Stimulated activated naive CD4-positive, alpha-beta T cell treated with Interleukin-2 at 50 U/mL for 16 hours (primary cell): ENCODE measurements around the gene CCNQ.

ENCODE experiments used
- DNase-seq: peaks from one replicate; lab custom pipeline; 2025; lab: John Stamatoyannopoulos, UW

The CCNQ gene

GRCh38 chrX:153598541-153599191 is at the start of gene CCNQ:
Gene CCNQ (minus strand): TSS chrX:153599139. CDS start chrX:153599073, 66 bp downstream.
- no peak for DNase-seq

GRCh38 chrX:153647461-153648357 is 48.8 kb upstream of the CCNQ start:
- no peak for DNase-seq

GRCh38 chrX:153646620-153647373 is 47.9 kb upstream of the CCNQ start, which contains the start of gene DUSP9:
Gene DUSP9 (plus strand): TSS chrX:153647203. CDS start chrX:153647954, 751 bp downstream.
- no peak for DNase-seq

DNA sequence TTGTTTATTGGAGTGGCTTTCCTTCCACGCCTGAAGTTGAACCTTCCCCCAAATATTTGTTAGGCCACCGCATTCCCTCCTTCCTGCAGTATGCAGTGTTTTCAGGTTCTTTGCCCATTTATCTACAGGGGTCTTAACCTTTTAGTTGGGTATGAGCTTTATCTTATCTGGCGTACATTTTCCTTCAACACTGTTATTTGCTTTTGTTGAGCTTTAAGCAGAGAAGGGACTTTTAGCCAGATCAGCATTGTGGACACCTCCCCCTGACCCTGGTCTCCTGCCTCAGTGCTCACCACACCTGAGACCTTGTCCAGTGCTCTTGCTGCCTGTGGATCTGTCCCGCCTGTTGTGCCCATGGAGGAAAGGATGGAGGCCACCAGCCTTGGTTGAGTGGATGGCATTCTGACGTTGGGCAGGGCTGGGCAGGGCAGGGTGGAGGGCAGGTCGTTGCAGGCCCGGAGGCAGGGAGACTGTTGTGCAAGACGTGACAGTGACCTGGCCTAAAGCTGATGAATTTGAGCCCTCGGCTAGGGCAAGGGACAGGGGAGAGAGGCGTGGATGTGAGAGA is 47.1 kb upstream of the CCNQ start:
- no peak for DNase-seq

DNA sequence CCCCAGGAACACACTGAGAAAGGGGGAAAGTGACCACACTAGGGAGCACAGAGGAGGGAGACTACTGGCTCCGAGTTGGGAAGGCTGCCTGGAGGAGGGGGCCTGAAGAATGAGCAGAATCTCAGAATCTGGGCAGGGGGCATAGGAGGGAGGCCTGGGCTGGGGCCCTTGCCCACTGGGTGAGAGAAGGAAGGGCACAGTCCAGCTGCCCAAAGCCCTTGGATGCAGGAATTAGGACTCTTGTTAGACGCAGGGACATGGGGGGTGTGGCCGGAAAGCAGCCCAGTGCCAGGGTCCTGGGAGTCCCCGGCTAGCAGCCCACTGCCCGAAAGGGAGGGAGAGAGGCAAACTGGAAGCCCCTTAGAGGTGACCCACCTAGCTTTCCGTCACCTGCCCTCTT is 46.2 kb upstream of the CCNQ start:
- DNase-seq: no peak

DNA sequence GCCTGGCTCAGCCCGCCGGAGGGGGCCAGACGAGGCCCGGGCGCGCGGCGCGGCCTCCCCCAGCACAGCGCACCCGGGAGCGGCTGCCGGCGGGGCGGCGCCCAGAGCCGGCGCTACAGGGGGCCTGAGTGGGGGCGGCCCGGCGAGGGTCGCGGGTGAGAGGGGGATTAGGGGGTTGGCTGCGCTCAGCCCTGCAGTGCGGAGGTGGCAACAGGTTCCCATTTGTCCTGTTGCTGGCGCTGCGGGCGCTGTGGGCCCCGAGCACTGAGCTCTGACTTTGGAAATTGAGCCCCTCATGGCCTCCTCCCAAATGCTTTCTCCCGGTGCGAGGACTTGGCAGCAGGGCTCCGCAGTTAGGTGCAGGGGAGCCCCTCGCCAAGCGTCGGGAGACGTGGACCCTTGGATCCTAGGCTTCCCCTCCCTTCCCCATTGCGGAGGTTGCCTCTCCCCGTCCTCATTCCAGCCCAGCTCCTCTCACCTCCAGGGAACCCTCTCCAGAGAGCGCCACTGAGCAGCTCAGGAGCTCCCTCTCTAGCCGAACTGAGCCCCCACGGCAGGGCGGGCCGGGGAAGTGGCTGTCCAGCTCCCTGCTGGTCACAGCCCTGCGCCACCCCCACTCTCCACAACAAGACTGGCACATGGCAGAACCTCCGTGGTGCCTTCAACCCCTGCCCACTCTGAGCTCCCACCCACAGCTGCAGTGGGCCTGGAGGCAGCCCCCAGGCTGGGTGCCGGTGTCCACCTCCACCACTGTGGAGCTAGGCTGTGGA is 45.6 kb upstream of the CCNQ start:
- no peak for DNase-seq

DNA sequence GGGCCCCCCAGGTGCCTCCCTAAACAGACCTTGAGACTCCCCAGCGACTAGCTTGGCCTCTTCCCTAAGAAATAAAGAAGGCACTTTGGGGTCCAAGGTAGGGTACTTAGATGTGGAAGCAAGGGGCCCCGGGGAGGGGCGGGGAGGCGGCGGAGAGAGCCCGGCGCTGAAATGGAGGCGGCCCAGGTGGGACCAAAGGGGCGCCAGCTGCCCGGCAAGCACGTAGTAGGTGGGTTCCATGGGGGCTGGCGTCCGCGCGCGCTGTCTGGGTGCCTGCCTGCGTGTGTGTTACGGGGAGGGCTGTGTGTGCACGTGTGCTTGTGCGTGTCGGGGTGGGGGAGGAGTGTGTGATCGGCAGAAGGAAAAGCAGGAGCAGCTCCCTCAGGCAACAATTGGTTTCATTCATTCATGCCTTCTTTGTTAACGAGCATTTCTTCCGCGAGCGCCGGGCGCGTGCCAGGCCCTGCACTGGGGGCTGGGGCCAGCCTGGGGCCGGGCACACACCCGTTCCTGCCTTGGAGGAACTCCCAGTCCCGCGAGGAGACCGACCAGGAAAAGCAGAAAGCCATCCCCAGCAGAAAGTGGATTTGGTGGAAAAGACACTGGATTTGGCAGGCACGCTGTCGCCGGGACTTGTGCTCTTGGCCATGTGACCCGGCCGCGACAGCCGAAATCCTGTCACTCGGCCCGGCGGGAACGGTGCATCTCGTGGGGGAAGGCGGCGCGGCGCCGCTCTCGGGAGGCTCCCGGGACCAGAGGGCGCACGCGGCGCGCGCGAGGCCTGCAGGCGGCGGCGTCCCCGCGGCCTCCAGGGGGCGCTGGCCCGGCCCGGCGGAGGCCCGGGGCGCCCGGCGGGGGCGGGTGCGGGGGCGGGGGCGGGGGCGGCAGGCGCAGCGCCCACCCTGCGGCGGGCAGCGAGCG is 44.8 kb upstream of the CCNQ start:
- DNase-seq: no peak

DNA sequence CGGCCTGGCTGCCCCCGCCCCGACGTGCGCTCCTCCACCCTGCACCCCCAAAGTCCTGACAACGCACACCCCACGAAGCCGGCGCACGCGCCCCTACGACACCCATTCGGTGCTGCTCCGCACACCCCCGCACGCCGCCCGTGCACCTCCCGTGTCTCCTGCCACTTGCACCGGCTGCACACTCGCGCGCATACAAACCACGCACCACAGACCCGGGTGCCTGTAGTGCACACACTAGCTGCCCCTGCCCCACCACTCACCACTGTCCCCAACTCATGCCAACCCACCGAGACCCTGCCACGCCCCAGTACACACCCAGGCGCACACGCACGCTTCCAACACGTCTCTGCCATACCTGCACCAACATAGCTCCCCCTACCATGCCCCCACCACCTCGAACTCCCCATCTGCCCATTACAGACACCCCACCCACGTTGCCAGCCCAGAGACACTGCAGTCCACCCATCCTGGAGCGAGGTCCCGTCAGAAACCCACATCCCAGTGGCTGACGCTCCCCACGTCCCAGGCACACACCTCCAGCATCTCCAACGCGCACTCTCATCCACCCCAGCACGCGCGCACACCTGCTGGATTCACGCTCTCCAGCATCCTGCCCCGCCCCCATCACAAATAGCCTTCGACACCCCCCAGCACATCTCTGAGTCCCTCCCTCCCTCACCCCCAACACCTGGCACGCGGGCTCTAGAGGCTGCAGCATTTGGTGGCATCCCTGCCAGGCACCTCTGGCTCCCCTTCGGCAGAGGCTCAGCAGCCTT is 43.9 kb upstream of the CCNQ start:
- DNase-seq: no peak

- DNase-seq: no peak
These were observed 43.2 kb upstream of the CCNQ start for GRCh38 chrX:153642051-153642654.

DNA sequence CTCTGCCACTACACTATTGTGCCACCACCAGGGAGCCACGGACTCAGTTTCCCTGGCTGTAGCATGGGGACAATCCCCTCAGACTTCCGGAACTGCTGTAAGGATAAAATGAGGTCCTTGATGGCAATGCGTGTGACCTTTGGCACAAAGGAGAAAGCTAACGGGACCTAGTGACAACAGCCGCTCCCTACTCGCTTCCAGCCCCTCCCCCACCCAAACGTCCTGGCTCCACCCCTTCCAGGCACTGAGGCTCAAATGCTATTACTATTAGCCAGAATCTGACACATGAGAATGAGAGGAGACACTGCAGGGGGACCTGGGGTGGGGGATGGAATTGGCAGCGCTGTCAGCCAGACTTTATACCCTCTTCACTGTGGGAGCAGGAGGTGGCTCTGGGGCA is 42.7 kb upstream of the CCNQ start:
- DNase-seq: no peak

DNA sequence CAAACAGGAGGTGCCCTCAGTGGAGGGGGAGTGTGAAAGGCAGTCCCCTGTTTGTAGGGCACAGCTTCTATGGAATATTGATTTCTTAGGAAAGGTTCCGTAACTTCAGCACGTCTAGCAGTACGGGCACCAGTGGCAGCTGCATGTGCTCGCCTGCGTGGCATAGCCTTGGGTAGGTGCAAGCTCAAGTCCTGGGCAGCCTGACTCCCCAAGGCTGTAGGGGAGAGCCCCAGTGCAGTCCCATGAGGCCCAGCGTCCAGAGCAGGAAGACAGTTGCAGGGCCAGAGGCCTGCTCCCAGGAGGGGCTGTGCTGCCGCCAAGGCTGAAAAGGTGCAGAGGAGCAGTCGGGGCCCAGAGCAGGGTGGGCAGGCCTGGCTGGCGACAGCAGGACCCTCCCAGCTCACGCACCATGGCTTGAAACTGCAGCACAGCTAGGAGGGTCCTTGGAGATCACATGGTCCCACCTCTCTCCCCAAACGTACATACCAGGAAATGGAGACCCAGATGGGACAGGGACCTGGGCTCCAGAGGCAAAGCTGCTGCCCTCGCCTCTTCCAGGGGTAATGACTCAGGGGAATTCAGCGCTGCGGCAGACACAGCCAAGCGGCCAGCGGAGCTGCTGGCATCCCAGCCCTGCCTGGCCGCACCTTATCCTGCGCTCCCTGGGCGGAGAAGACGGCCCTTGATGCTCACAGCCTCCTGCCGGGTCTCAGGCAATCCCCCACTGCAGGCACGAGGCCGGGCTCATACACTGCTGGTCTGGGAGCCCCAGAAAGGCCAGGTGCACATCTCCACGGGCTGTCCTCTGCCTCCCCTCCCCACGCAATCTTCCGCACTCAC is 42.0 kb upstream of the CCNQ start:
- no peak for DNase-seq

- no peak for DNase-seq
These were observed 41.2 kb upstream of the CCNQ start for GRCh38 chrX:153640045-153640686.

- DNase-seq: no peak
These were observed 40.5 kb upstream of the CCNQ start for GRCh38 chrX:153639177-153640044.

DNA sequence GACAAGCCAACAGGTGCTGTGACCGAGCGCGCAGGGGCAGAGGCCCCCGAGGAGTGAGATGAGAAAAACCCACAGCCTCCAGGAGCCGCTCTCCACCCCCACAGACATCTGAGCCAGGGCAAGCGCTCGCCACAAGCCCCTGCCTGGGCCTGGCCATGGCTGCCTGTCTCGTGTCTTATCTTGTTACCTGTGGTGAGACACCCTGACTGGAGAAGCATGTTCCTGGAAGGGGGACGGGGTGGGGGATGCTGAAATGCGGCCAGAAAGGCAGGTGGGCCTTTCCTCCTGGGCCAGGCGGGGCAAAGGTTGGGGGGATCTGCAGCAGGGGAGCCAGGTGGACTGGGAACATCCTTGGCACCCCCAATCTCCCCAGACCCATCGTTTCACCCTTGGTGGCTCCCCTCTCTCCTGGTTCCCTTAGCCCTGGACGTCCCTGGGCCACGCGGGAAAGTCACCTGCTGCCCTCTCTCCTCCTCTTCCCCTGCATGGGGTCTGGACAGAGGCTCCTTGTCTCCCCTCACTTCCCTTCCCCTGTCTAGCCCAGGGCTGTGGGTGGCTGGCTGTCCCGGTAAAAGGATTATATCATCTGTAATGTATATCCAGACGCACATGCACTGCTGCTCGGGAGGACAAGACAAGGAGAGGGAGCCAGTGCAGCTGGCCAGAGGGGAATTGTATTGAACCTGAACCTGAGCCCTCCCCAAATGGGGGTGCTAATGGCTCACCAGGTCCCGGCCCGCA is 39.7 kb upstream of the CCNQ start:
- DNase-seq: no peak

DNA sequence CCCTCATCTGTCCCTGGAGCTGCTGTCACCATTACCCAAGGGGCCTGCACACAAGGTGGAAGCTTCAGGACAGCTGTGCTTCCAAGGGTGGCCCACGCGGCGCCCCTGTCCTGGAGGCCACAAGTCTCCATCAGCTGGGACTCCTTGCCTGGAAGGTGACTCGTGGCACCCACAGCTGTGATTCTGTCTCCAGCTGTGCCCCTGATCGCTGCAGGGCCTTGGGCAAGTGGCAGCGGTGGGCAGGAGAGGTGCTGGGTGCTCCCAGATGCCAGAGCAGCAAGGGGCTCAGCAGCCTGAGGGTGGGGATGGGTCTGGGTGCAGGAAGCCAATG is 39.1 kb upstream of the CCNQ start:
- no peak for DNase-seq
